Neural cell (in vitro differentiated cells): ENCODE results near the gene ZNF677. TPM values are rescaled to one million over a fixed set of nuclear protein-coding genes. Genes with fewer than 3 reads are reported as not detected.
"Not testable (repeated sequence)": the region's sequence is repeated elsewhere in the genome, so short reads cannot be mapped to it uniquely, and the experiment has no call there.

Experiments used
- H2AFZ ChIP-seq: fragments of 200-600, 300-800 bp; sonication (generic), shearing (Covaris generic); 2 replicates; pipeline ENCODE4 v1.6.0; 2014; ENCODE audit warnings: low read depth, mild to moderate bottlenecking, antibody characterized with exemption, low read length, moderate library complexity
- H3F3A ChIP-seq: fragments of 200-600 bp; shearing (Covaris generic); 2 replicates; pipeline ENCODE4 v1.6.1; 2016; ENCODE audit warnings: mild to moderate bottlenecking, moderate library complexity, mixed read lengths, antibody characterized with exemption, low read length; ENCODE audit not compliant: insufficient read depth, poor library complexity, severe bottlenecking
- H3K27ac ChIP-seq: fragments of 200-600, 300-800 bp; sonication (generic), shearing (Covaris generic); 2 replicates; pipeline ENCODE4 v1.5.1; 2014; ENCODE audit warnings: mild to moderate bottlenecking, low read length, moderate library complexity
- H3K27me3 ChIP-seq: fragments of 300-800, 200-600 bp; sonication (generic), shearing (Covaris generic); 2 replicates; pipeline ENCODE4 v1.6.0; 2014; ENCODE audit warnings: mild to moderate bottlenecking, low read depth, low read length, moderate library complexity; ENCODE audit not compliant: insufficient read depth
- H3K36me3 ChIP-seq: fragments of 300-800, 200-600 bp; sonication (generic), shearing (Covaris generic); 2 replicates; pipeline ENCODE4 v1.5.1; 2014; ENCODE audit warnings: mild to moderate bottlenecking, antibody characterized with exemption, low read length, moderate library complexity; ENCODE audit not compliant: insufficient read depth
- H3K4me2 ChIP-seq: fragments of 300-800, 200-600 bp; sonication (generic), shearing (Covaris generic); 2 replicates; pipeline ENCODE4 v1.6.0; 2014; ENCODE audit warnings: mild to moderate bottlenecking, low read length
- H3K4me3 ChIP-seq: fragments of 300-800, 200-600 bp; sonication (generic), shearing (Covaris generic); 2 replicates; pipeline ENCODE4 v1.5.1; 2014; ENCODE audit warnings: mild to moderate bottlenecking, low read length, moderate library complexity
- H3K79me2 ChIP-seq: fragments of 200-600 bp; shearing (Covaris generic); replicated peaks from 2 replicates; pipeline ENCODE4 v1.6.0; 2014; ENCODE audit warnings: mild to moderate bottlenecking, low read length, moderate library complexity; ENCODE audit not compliant: insufficient read depth
- H3K9ac ChIP-seq: fragments of 300-800, 200-600 bp; sonication (generic), shearing (Covaris generic); 2 replicates; pipeline ENCODE4 v1.6.1; 2016; ENCODE audit warnings: mild to moderate bottlenecking, low read length, mixed read lengths
- H3K9me2 ChIP-seq: fragments of 200-600 bp; shearing (Covaris generic); 2 replicates; pipeline ENCODE4 v1.6.1; 2016; ENCODE audit warnings: mild to moderate bottlenecking, low read length, mixed read lengths; ENCODE audit not compliant: insufficient read depth
- H3K9me3 ChIP-seq: fragments of 200-600, 300-800 bp; sonication (generic), shearing (Covaris generic); 2 replicates; pipeline ENCODE4 v1.6.1; 2016; ENCODE audit warnings: mild to moderate bottlenecking, mixed run types, low read length, moderate library complexity, mixed read lengths
- H4K20me1 ChIP-seq: fragments of 200-600 bp; shearing (Covaris generic); 2 replicates; pipeline ENCODE4 v1.6.1; 2016; ENCODE audit warnings: mild to moderate bottlenecking, mixed run types; ENCODE audit not compliant: insufficient read depth
- EP300 ChIP-seq: fragments of 450-650 bp; conservative IDR thresholded peaks from 2 replicates; pipeline ENCODE4 v1.6.1; 2014; ENCODE audit warnings: antibody characterized with exemption, mild to moderate bottlenecking, moderate library complexity; ENCODE audit not compliant: poor library complexity, severe bottlenecking
- MXI1 ChIP-seq: fragments of 450-650 bp; conservative IDR thresholded peaks from 2 replicates; pipeline ENCODE4 v1.6.1; 2014; ENCODE audit warnings: antibody characterized with exemption, mild to moderate bottlenecking; ENCODE audit not compliant: poor library complexity, severe bottlenecking
- POLR2AphosphoS5 ChIP-seq: IDR thresholded peaks from 2 replicates; pipeline ENCODE4 v1.6.1; 2012
- RAD21 ChIP-seq: fragments of 450-650 bp; conservative IDR thresholded peaks from 2 replicates; pipeline ENCODE4 v1.6.1; 2014; ENCODE audit warnings: antibody characterized with exemption, mild to moderate bottlenecking, moderate library complexity
- SMC3 ChIP-seq: fragments of 450-650 bp; conservative IDR thresholded peaks from 2 replicates; pipeline ENCODE4 v1.6.1; 2014; ENCODE audit warnings: antibody characterized with exemption, mild to moderate bottlenecking, moderate library complexity; ENCODE audit not compliant: poor library complexity
- polyA plus RNA-seq: library from polyadenylated mRNA; depleted of rRNA; stranded (reverse); fragments of >200 nt; gene quantifications from 2 replicates; pipeline ENCODE4 v1.2.3, GENCODE V29; 2014
- TF ChIP-seq, protein P1 (sequence below): fragments of 450-650 bp; IDR thresholded peaks from 2 replicates; pipeline ENCODE4 v1.5.1; 2014; ENCODE audit warnings: antibody characterized with exemption, mild to moderate bottlenecking, moderate library complexity; ENCODE audit not compliant: poor library complexity, severe bottlenecking

Gene ZNF677
- polyA plus RNA-seq, 1 donor from 2014 or later, result 35.4 TPM

DNA sequence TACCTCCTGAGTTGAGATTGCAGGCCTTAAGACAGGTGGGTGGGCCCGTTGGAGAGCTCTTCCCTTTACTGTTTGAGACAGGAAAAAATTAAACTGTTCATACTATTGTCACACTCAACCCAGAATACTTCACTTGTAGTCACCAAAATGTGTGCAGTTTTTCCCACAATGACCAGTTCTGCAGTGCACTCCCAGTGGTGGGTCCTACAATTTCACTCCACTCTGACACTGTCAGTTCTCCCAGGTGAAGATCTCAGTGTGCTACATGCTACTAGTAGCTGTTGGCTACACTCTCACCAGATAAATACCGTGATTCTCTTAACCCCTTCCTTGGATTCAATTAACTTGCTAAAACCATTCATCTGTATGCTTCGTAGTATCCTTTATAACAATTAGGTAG is 64.4 kb downstream of the ZNF677 start:
- no peaks in the 10 kb centered on the region for H4K20me1 ChIP-seq
- H3K27me3 ChIP-seq, result no peaks in the 10 kb centered on the region
- H3K27ac ChIP-seq, result no peak overlapping the region
- H3K9ac ChIP-seq, result no peak overlapping the region
- TF ChIP-seq MXI1, result no peak
- TF ChIP-seq SMC3, result no peak
- TF ChIP-seq RAD21, result no peak
- TF ChIP-seq, protein P1, sequence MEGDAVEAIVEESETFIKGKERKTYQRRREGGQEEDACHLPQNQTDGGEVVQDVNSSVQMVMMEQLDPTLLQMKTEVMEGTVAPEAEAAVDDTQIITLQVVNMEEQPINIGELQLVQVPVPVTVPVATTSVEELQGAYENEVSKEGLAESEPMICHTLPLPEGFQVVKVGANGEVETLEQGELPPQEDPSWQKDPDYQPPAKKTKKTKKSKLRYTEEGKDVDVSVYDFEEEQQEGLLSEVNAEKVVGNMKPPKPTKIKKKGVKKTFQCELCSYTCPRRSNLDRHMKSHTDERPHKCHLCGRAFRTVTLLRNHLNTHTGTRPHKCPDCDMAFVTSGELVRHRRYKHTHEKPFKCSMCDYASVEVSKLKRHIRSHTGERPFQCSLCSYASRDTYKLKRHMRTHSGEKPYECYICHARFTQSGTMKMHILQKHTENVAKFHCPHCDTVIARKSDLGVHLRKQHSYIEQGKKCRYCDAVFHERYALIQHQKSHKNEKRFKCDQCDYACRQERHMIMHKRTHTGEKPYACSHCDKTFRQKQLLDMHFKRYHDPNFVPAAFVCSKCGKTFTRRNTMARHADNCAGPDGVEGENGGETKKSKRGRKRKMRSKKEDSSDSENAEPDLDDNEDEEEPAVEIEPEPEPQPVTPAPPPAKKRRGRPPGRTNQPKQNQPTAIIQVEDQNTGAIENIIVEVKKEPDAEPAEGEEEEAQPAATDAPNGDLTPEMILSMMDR, result no peak
- TF ChIP-seq POLR2AphosphoS5, result no peak
- no peak for TF ChIP-seq EP300
- H3K9me3 ChIP-seq, result no peaks in the 10 kb centered on the region
- no peaks in the 10 kb centered on the region for H3F3A ChIP-seq
- H3K36me3 ChIP-seq, result no peaks in the 10 kb centered on the region
- no peak overlapping the region for H3K4me2 ChIP-seq
- no peak overlapping the region for H3K4me3 ChIP-seq
- H2AFZ ChIP-seq, result no peak overlapping the region
- H3K79me2 ChIP-seq, result no peaks in the 10 kb centered on the region
- no peaks in the 10 kb centered on the region for H3K9me2 ChIP-seq

DNA sequence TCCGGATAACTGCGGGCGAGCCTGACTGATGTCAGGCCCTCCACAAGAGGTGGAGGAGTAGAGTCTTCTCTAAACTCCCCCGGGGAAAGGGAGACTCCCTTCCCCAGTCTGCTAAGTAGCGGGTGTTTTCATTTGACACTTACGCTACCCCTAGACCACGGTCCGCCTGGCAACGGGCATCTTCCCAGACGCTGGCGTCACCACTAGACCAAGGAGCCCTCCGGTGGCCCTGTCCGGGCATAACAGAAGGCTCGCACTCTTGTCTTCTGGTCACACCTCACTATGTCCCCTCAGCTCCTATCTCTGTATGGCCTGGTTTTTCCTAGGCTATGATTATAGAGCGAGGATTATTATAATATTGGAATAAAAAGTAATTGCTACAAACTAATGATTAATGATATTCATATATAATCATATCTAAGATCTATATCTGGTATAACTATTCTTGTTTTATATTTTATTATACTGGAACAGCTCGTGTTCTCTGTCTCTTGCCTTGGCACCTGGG is 64.9 kb downstream of the ZNF677 start:
- H3F3A ChIP-seq, H3K36me3 ChIP-seq, H3K9me2 ChIP-seq, H3K4me2 ChIP-seq, H3K27me3 ChIP-seq, H3K27ac ChIP-seq, H4K20me1 ChIP-seq, H3K9me3 ChIP-seq, H3K4me3 ChIP-seq, H3K79me2 ChIP-seq, H2AFZ ChIP-seq, H3K9ac ChIP-seq: not testable (repeated sequence)

Other genes starting within 250 kb of the ZNF677 start
- gene ERVV-1, start 241.0 kb downstream of the ZNF677 start, polyA plus RNA-seq, result not detected in 2 replicates
- not detected in 2 replicates for gene ERVV-2, start 210.1 kb downstream of the ZNF677 start, polyA plus RNA-seq
- gene ZNF160, start 151.5 kb downstream of the ZNF677 start, polyA plus RNA-seq, result 28.1 and 38.8 TPM in 2 replicates
- 25.9 and 27.2 TPM in 2 replicates for gene ZNF415, start 122.0 kb downstream of the ZNF677 start, polyA plus RNA-seq
- gene ZNF347, start 95.8 kb downstream of the ZNF677 start, polyA plus RNA-seq, result 7.4 and 7.7 TPM in 2 replicates
- 2.6 and 2.8 TPM in 2 replicates for gene ZNF665, start 61.5 kb downstream of the ZNF677 start, polyA plus RNA-seq
- gene VN1R2, start 3.4 kb upstream of the ZNF677 start, polyA plus RNA-seq, result not detected in 2 replicates
- not detected in 2 replicates for gene VN1R4, start 12.8 kb upstream of the ZNF677 start, polyA plus RNA-seq
- gene ZNF845, start 78.9 kb upstream of the ZNF677 start, polyA plus RNA-seq, result 6.1 and 6.8 TPM in 2 replicates
- 2.8 and 5.1 TPM in 2 replicates for gene ZNF525, start 110.8 kb upstream of the ZNF677 start, polyA plus RNA-seq
- 7.5 and 8.7 TPM in 2 replicates for gene ZNF765, start 140.3 kb upstream of the ZNF677 start, polyA plus RNA-seq
- 11.4 and 16.8 TPM in 2 replicates for gene ZNF761, start 177.1 kb upstream of the ZNF677 start, polyA plus RNA-seq
- gene ZNF813, start 212.9 kb upstream of the ZNF677 start, polyA plus RNA-seq, result 1.9 and 2.6 TPM in 2 replicates